Measurements from ENCODE around the gene SECISBP2.
"Not testable (repeated sequence)": the region's sequence is repeated elsewhere in the genome, so short reads cannot be mapped to it uniquely, and the experiment has no call there.

The SECISBP2 gene

DNA sequence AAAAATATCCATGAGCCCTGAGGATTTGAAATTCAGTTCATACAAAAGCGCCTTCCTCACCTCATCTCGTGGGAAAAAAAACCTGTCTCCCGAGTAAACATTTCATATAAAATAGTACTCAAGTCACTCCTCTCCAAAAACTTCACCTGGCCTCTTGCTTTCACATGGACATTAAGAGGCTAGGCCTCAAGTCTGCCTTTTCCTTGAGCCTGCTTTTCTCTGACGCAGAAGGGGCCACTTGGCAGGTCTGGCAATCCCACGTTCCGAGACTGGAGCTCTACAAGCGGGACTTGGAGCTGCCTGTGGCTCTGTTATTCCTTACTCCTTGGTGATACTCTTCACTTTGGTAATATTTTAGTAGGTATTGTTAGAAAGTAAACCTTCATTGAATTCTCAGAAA, 34.2 kb upstream of the SECISBP2 start:
- Histone ChIP-seq H3K4me1 (ENCODE audit: insufficient read depth, low read length) (no peaks in the 10 kb centered on the region), H3K9me3 (ENCODE audit: low read length) (no peaks in the 10 kb centered on the region), H3K36me3 (ENCODE audit: insufficient read depth, low read length) (no peaks in the 10 kb centered on the region), H3K27me3 (ENCODE audit: control insufficient read depth in 1 of 2, insufficient read depth in 2 of 2, low read length in 2 of 2) (no peaks in the 10 kb centered on the region), H3K27ac (ENCODE audit: low read depth, low read length) (no peak overlapping the region), H3K9ac (ENCODE audit: low read length) (no peak overlapping the region), H3K4me3 (ENCODE audit: low read depth in 1 of 2, low read length in 2 of 2) (no peak overlapping the region)

DNA sequence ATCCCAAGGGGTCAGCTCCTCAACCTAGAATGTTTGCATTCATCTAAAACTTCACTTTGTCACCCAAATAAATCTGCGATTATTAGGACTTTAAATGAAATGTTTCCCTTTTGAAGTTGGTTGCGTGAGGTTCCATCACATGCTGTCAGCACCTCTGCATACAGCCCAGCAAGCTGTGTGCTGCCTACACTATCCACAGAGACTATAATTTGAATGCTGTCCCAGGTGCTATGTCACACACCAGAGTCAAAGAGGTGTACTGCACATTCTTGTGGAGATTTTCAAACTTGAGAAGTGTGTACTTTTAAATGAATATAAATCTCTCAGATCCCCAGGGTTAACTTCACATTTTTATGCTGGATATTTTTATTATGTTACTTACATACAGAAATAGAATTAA, 26.6 kb upstream of the SECISBP2 start:
- no peak overlapping the region for H3K9ac ChIP-seq (ENCODE audit: low read length)
- H3K9me3 ChIP-seq (ENCODE audit: low read length): no peaks in the 10 kb centered on the region
- no peak overlapping the region for H3K4me3 ChIP-seq (ENCODE audit: low read depth in 1 of 2, low read length in 2 of 2)
- no peaks in the 10 kb centered on the region for H3K27me3 ChIP-seq (ENCODE audit: control insufficient read depth in 1 of 2, insufficient read depth in 2 of 2, low read length in 2 of 2)
- H3K27ac ChIP-seq (ENCODE audit: low read depth, low read length): no peak overlapping the region
- H3K4me1 ChIP-seq (ENCODE audit: insufficient read depth, low read length): no peaks in the 10 kb centered on the region
- H3K36me3 ChIP-seq (ENCODE audit: insufficient read depth, low read length): no peaks in the 10 kb centered on the region

DNA sequence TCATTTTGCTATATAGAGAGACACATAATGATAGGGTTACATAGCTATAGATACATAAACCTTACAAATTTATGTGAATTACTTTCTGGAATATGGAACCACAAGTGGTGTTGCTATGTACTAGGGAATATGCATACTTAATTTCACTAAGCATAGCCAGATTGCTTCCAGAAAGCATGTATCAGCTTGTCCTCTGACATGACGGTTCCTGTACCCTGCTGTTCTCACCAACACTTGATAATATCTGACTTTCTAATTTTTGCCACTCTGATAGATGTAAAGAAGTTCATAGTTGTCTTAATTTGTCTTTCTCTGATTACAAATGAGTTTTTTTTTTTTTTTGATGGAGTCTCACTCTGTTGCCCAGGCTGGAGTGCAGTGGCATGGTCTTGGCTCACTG, 25.3 kb upstream of the SECISBP2 start:
- Histone ChIP-seq H3K27ac (ENCODE audit: low read depth, low read length) (no peak overlapping the region), H3K36me3 (ENCODE audit: insufficient read depth, low read length) (no peaks in the 10 kb centered on the region), H3K4me3 (ENCODE audit: low read depth in 1 of 2, low read length in 2 of 2) (no peak overlapping the region), H3K9me3 (ENCODE audit: low read length) (no peaks in the 10 kb centered on the region), H3K27me3 (ENCODE audit: control insufficient read depth in 1 of 2, insufficient read depth in 2 of 2, low read length in 2 of 2) (no peaks in the 10 kb centered on the region), H3K4me1 (ENCODE audit: insufficient read depth, low read length) (no peaks in the 10 kb centered on the region), H3K9ac (ENCODE audit: low read length) (no peak overlapping the region)

DNA sequence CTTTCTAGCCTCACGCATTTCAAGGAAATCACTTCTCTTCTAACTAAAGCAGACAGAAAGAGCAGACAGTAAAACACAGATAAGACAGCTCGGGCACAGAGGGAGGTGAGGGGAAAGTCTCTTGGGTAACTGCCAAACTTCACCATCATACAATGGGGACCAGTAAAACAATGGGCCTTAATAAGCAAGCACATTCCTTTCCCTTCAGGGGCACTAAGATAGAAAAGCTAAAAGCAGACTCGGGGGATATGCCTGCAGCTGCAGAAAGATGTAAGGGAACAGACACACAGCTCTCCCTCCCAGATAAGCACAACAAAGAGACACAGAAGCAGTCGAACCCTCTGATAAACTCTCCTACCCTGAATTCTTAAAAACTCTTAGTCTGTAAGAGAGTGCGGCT, 22.9 kb upstream of the SECISBP2 start:
- Histone ChIP-seq H3K9me3 (ENCODE audit: low read length) (no peaks in the 10 kb centered on the region), H3K4me3 (ENCODE audit: low read depth in 1 of 2, low read length in 2 of 2) (no peak overlapping the region), H3K27me3 (ENCODE audit: control insufficient read depth in 1 of 2, insufficient read depth in 2 of 2, low read length in 2 of 2) (no peaks in the 10 kb centered on the region), H3K36me3 (ENCODE audit: insufficient read depth, low read length) (no peaks in the 10 kb centered on the region), H3K9ac (ENCODE audit: low read length) (no peak overlapping the region), H3K4me1 (ENCODE audit: insufficient read depth, low read length) (no peaks in the 10 kb centered on the region), H3K27ac (ENCODE audit: low read depth, low read length) (no peak overlapping the region)

DNA sequence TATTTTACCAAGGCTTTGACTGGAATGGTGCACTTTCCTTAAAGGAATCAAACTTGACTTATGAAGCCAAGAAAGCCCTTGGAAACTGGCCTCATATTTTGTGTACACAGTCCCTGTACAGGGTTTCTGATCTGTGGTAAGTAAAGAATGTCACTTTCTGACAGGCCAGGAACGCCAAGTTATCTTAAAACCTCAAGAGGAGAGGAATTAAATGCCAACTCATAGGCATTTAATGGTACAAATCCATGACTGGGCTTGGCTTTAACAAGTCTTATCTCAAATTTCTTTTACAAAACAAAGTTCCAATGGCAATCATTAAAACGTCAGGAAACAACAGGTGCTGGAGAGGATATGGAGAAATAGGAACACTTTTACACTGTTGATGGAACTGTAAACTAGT, 16.3 kb upstream of the SECISBP2 start:
- H3K9me3 ChIP-seq (ENCODE audit: low read length); H3K9ac ChIP-seq (ENCODE audit: low read length); H3K4me1 ChIP-seq (ENCODE audit: insufficient read depth, low read length); H3K4me3 ChIP-seq (ENCODE audit: low read depth in 1 of 2, low read length in 2 of 2); H3K27ac ChIP-seq (ENCODE audit: low read depth, low read length); H3K27me3 ChIP-seq (ENCODE audit: control insufficient read depth in 1 of 2, insufficient read depth in 2 of 2, low read length in 2 of 2); H3K36me3 ChIP-seq (ENCODE audit: insufficient read depth, low read length): not testable (repeated sequence)

DNA sequence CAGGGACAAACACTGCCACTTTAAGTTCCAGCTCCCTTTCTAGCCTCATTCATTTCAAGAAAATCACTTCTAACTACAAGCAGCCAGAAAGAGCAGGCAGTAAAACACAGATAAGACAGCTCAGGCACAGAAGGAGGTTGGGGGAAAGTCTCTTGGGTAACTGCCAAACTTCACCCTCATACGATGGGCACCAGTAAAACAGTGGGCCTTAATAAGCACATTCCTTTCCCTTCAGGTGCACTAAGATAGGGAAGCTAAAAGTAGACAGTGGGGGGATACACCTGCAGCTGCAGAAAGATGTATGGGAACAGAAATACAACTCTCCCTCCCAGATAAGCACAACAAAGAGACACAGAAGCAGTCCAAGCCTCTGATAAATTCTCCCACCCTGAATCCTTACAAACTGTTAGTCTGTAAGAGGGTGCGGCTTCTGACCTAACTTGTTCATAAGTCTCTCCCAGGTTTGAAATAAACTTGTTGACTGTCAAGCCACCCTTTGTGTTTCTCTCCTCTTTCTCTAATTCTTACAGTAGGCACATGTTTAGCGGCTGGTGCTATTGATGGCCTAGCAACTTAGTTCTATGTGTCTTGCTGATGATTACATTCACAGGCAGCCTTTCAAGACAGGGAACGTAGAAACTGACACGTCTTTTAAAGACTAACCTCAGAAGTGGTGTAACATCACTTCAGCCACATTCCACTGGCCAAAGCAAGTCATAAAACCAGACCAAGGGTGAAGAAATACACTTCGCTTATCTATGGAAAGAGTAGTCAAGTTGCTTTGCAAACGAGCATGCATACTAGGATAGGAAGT, 14.1 kb upstream of the SECISBP2 start:
- no peak overlapping the region for H3K9ac ChIP-seq (ENCODE audit: low read length)
- H3K27me3 ChIP-seq (ENCODE audit: control insufficient read depth in 1 of 2, insufficient read depth in 2 of 2, low read length in 2 of 2): no peaks in the 10 kb centered on the region
- H3K4me3 ChIP-seq (ENCODE audit: low read depth in 1 of 2, low read length in 2 of 2): no peak overlapping the region
- H3K36me3 ChIP-seq (ENCODE audit: insufficient read depth, low read length): peaks cover 5% of the 10 kb centered on the region
- H3K9me3 ChIP-seq (ENCODE audit: low read length): no peaks in the 10 kb centered on the region
- H3K4me1 ChIP-seq (ENCODE audit: insufficient read depth, low read length): peaks cover under 1% of the 10 kb centered on the region
- H3K27ac ChIP-seq (ENCODE audit: low read depth, low read length): no peak overlapping the region

DNA sequence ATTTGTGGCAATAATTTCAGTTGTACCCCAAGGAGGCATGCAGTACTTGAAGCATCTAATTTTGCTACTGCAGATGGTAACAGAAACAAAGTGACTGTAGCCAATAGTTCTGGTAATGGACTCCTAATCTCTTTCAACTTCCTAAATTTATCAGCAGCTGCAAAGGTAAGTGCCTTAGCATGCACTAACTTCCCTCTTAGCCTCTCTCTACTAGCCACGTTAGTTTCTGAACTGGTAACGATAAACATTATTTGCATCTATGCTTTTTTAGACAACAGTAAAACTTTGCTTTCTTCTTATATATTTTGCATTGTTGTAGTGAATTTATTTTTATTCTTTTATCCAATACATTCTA, 13.5 kb upstream of the SECISBP2 start:
- no peaks in the 10 kb centered on the region for H3K9me3 ChIP-seq (ENCODE audit: low read length)
- no peak overlapping the region for H3K4me3 ChIP-seq (ENCODE audit: low read depth in 1 of 2, low read length in 2 of 2)
- H3K4me1 ChIP-seq (ENCODE audit: insufficient read depth, low read length): peaks cover 6% of the 10 kb centered on the region
- H3K36me3 ChIP-seq (ENCODE audit: insufficient read depth, low read length): peaks cover 5% of the 10 kb centered on the region
- no peak overlapping the region for H3K9ac ChIP-seq (ENCODE audit: low read length)
- no peak overlapping the region for H3K27ac ChIP-seq (ENCODE audit: low read depth, low read length)
- H3K27me3 ChIP-seq (ENCODE audit: control insufficient read depth in 1 of 2, insufficient read depth in 2 of 2, low read length in 2 of 2): no peaks in the 10 kb centered on the region

DNA sequence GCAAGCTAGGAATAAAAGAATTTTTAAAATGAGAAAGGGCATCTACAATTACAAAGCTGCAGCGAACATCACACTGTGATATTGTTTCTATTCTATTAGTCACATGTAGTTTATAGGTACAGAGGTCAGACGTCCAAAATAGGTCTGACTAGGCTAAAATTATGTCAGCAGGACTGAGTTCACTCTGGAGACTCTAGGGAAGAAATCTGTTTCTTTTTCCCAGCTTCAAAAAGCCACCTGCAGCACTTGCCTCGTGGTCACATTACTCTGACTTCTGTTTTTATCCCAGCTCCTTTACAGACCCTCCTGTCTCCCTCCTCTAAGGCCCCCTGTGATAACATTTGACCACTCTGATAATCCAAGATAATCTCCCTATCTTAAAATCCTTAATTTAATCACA, 12.4 kb upstream of the SECISBP2 start:
- no peak overlapping the region for H3K4me3 ChIP-seq (ENCODE audit: low read depth in 1 of 2, low read length in 2 of 2)
- no peak overlapping the region for H3K27ac ChIP-seq (ENCODE audit: low read depth, low read length)
- H3K9ac ChIP-seq (ENCODE audit: low read length): no peak overlapping the region
- H3K4me1 ChIP-seq (ENCODE audit: insufficient read depth, low read length): peaks cover 8% of the 10 kb centered on the region
- peaks cover 5% of the 10 kb centered on the region for H3K36me3 ChIP-seq (ENCODE audit: insufficient read depth, low read length)
- H3K27me3 ChIP-seq (ENCODE audit: control insufficient read depth in 1 of 2, insufficient read depth in 2 of 2, low read length in 2 of 2): no peaks in the 10 kb centered on the region
- no peaks in the 10 kb centered on the region for H3K9me3 ChIP-seq (ENCODE audit: low read length)

DNA sequence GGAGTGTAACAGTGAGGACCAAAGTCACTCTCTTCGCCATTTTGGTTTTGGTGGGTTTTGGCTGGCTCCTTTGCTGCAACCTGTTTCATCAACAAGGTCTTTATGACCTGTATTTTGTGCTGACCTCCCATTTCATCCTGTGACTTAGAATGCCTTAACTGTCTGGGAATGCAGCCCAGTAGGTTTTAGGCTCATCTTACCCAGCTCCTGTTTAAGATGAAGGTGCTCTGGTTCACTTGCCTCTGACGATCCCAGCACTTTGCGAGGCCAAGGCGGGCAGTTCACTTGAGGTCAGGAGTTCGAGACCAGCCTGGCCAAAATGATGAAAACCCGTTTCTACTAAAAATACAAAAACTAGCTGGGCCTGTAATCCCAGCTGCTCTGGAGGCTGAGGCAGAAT, 9.1 kb upstream of the SECISBP2 start:
- H3K9ac ChIP-seq (ENCODE audit: low read length): no peak overlapping the region
- no peaks in the 10 kb centered on the region for H3K27me3 ChIP-seq (ENCODE audit: control insufficient read depth in 1 of 2, insufficient read depth in 2 of 2, low read length in 2 of 2)
- H3K4me3 ChIP-seq (ENCODE audit: low read depth in 1 of 2, low read length in 2 of 2): no peak overlapping the region
- H3K9me3 ChIP-seq (ENCODE audit: low read length): no peaks in the 10 kb centered on the region
- peaks cover 18% of the 10 kb centered on the region for H3K4me1 ChIP-seq (ENCODE audit: insufficient read depth, low read length)
- H3K27ac ChIP-seq (ENCODE audit: low read depth, low read length): no peak overlapping the region
- peaks cover 5% of the 10 kb centered on the region for H3K36me3 ChIP-seq (ENCODE audit: insufficient read depth, low read length)

DNA sequence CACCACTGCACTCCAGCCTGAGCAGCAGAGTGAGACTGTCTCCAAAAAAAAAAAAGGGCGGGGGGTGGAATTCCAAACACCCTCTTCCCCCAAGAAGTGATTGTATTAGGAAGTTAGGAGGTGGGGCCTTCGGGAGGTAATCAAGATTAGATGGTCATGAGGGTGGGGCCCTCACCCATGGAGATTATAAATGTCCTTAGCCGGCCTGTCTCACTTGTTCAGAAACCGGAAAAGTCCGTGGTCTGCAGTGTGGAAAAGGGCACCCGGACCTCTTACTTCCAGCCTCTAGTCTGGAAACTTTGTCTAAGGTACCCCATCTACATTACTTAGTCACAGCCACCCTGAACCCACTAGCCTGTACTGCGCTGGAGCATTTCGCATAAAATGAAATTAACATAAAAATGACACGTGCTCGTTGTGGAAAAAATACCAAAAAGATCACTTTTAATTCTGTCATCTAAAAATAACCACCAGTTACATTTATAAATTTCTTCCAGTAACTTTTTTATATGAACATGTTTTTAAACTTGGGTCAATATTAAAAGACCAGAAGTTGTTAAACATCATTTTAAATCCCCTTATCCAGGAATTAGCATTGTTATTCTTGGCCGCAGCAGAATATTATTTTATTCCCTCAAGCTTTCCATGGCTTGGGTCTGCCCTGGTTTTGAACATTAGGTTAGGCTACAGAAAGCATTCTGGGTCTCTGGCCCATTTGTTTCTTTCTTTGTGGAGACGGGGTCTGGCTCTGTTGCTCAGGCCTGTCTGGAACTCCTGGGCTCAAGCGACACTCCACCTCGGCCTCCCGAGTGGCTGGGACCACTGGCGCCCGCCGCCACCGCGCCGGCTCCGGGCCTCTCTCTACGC, 8.5 kb upstream of the SECISBP2 start:
- peaks cover 5% of the 10 kb centered on the region for H3K36me3 ChIP-seq (ENCODE audit: insufficient read depth, low read length)
- peaks cover 18% of the 10 kb centered on the region for H3K4me1 ChIP-seq (ENCODE audit: insufficient read depth, low read length)

DNA sequence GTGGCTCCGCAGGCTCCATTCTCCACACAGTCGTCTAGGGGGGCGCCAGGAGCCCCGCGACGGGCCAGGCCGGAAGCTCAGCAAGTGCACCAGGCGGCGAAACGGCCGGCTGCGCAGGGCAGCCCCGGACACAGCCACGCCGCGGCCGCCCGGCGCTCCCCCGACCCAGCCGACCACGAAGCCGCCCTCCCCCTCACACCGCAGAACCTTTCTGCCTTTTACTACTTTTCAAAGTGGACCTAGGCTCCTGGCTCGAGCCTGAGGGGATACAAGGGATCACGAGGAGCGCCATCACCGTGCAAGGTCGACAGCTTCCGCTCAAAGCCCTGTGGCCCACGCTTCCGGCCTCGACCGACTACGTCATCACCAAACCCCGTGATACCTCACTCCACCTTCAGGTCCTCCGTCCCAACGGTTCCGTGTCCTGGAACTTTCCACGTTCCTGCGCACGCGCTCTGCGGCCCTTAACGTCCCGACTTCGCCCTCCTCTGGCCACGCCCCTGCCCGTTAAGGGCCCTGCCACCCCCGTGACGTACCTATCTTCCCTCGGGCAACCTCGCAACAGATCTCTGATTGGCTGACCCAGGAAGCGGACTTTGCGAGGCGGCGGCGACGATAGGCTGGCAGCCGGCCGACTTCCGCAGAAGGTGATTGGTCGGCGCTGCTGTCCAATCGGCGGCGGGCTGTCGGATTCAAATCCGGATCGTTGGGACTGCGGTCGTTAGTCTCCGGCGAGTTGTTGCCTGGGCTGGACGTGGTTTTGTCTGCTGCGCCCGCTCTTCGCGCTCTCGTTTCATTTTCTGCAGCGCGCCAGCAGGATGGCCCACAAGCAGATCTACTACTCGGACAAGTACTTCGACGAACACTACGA, 7.6 kb upstream of the SECISBP2 start, which contains the start of gene CKS2:
Gene CKS2 (plus strand): TSS at position 721 of the 871 bp plus-strand sequence. CDS start 98 bp downstream, at position 819.
- Histone ChIP-seq H3K4me3 (ENCODE audit: low read depth in 1 of 2, low read length in 2 of 2) (peak within 1 kb of the TSS; percentile 77 to 94), H3K27ac (ENCODE audit: low read depth, low read length) (peak within 1 kb of the TSS; percentile 92), H3K27me3 (ENCODE audit: control insufficient read depth in 1 of 2, insufficient read depth in 2 of 2, low read length in 2 of 2) (no peaks in the 10 kb centered on the region), H3K9me3 (ENCODE audit: low read length) (no peaks in the 10 kb centered on the region), H3K4me1 (ENCODE audit: insufficient read depth, low read length) (peaks cover 18% of the 10 kb centered on the region), H3K9ac (ENCODE audit: low read length) (peak within 1 kb of the TSS; percentile 92), H3K36me3 (ENCODE audit: insufficient read depth, low read length) (peaks cover 5% of the 10 kb centered on the region)

More for the DNA sequence above, 8.5 kb upstream of the SECISBP2 start:
- H3K27ac ChIP-seq (ENCODE audit: low read depth, low read length): peak overlapping the region; percentile 92
- peak overlapping the region; percentile 92 for H3K9ac ChIP-seq (ENCODE audit: low read length)
- H3K4me3 ChIP-seq (ENCODE audit: low read depth in 1 of 2, low read length in 2 of 2): peak overlapping the region; percentile 77 to 94
- no peaks in the 10 kb centered on the region for H3K9me3 ChIP-seq (ENCODE audit: low read length)
- no peaks in the 10 kb centered on the region for H3K27me3 ChIP-seq (ENCODE audit: control insufficient read depth in 1 of 2, insufficient read depth in 2 of 2, low read length in 2 of 2)
